ENCODE results near the gene APOBEC3F.
"Not testable (repeated sequence)": the region's sequence is repeated elsewhere in the genome, so short reads cannot be mapped to it uniquely, and the experiment has no call there.

The APOBEC3F gene

GRCh38 chr22:39073981-39074380 lies 33.3 kb downstream of the APOBEC3F start:
- no peak for DNase-seq

GRCh38 chr22:39076155-39077025 lies 35.7 kb downstream of the APOBEC3F start:
- not testable (repeated sequence) for DNase-seq

GRCh38 chr22:39077026-39077840 lies 36.6 kb downstream of the APOBEC3F start, which contains the start of gene APOBEC3G:
Gene APOBEC3G, plus strand, starts transcription at chr22:39077275. Its CDS starts 87 bp downstream, at chr22:39077362.
- DNase-seq = peak in 1 of 2 donors; percentile 0

- not testable (repeated sequence) for DNase-seq
These were observed 37.2 kb downstream of the APOBEC3F start for GRCh38 chr22:39077912-39078311.

GRCh38 chr22:39078329-39078728 lies 37.7 kb downstream of the APOBEC3F start:
- no peak for DNase-seq

GRCh38 chr22:39079054-39079637 lies 38.5 kb downstream of the APOBEC3F start:
- not testable (repeated sequence) for DNase-seq

GRCh38 chr22:39080052-39080762 lies 39.5 kb downstream of the APOBEC3F start:
- DNase-seq = no peak

- DNase-seq = no peak
These were observed 40.4 kb downstream of the APOBEC3F start for GRCh38 chr22:39081016-39081415.

GRCh38 chr22:39081598-39081997 lies 40.9 kb downstream of the APOBEC3F start:
- no peak for DNase-seq

- DNase-seq = no peak
These were observed 42.8 kb downstream of the APOBEC3F start for GRCh38 chr22:39083212-39084165.

GRCh38 chr22:39084666-39085065 lies 44.0 kb downstream of the APOBEC3F start:
- no peak for DNase-seq

GRCh38 chr22:39087098-39087497 lies 46.4 kb downstream of the APOBEC3F start:
- no peak for DNase-seq

GRCh38 chr22:39087881-39088684 lies 47.4 kb downstream of the APOBEC3F start:
- DNase-seq = no peak

GRCh38 chr22:39088685-39089032 lies 48.0 kb downstream of the APOBEC3F start:
- DNase-seq = no peak

- DNase-seq = no peak
These were observed 49.3 kb downstream of the APOBEC3F start for GRCh38 chr22:39089928-39090327.

GRCh38 chr22:39090426-39091064 lies 49.9 kb downstream of the APOBEC3F start:
- DNase-seq = no peak

- no peak for DNase-seq
These were observed 50.7 kb downstream of the APOBEC3F start for GRCh38 chr22:39091126-39092081.

- DNase-seq = no peak
These were observed 51.6 kb downstream of the APOBEC3F start for GRCh38 chr22:39092111-39092862.

All from hippocampal formation (tissue), 2 donors.